GM12878 (cell line): ENCODE results near the gene LRRC39. TPM values are rescaled to one million over a fixed set of nuclear protein-coding genes. Genes with fewer than 3 reads are reported as not detected.

Experiments used
- E4F1 ChIP-seq: fragments of 450-650 bp; IDR thresholded peaks from 2 replicates; pipeline ENCODE4 v1.6.1; 2018; ENCODE audit warnings: borderline replicate concordance, mild to moderate bottlenecking; ENCODE audit not compliant: partially characterized antibody
- EZH2 ChIP-seq: IDR thresholded peaks from 2 replicates; pipeline ENCODE4 v1.6.1; 2012; ENCODE audit warnings: low read depth, mild to moderate bottlenecking, control low read depth, inconsistent platforms, low read length, borderline replicate concordance; ENCODE audit not compliant: control insufficient read depth
- NFYB ChIP-seq: IDR thresholded peaks from 2 replicates; pipeline ENCODE4 v1.6.1; 2011; ENCODE audit warnings: low read depth, mild to moderate bottlenecking, low read length, improper control_type of control experiment, moderate library complexity; ENCODE audit not compliant: insufficient read depth
- PKNOX1 ChIP-seq: fragments of 450-650 bp; IDR thresholded peaks from 2 replicates; pipeline ENCODE4 v1.6.1; 2016; ENCODE audit warnings: mild to moderate bottlenecking
- PRDM15 ChIP-seq: fragments of 450-650 bp; formaldehyde crosslinking; IDR thresholded peaks from 2 replicates; pipeline ENCODE4 v1.4.0; 2020; ENCODE audit warnings: mild to moderate bottlenecking, moderate library complexity
- ZNF274 ChIP-seq: IDR thresholded peaks from one replicate; pipeline ENCODE4 v1.8.0; 2011; ENCODE audit not compliant: insufficient read length, insufficient read depth
- ZNF384 ChIP-seq: IDR thresholded peaks from 2 replicates; pipeline ENCODE4 v1.6.1; 2012; ENCODE audit warnings: low read depth, mild to moderate bottlenecking, low read length, improper control_type of control experiment, borderline replicate concordance
- ZNF592 ChIP-seq: fragments of 450-650 bp; IDR thresholded peaks from 2 replicates; pipeline ENCODE4 v1.6.1; 2017; ENCODE audit warnings: mild to moderate bottlenecking, moderate library complexity
- ZZZ3 ChIP-seq: IDR thresholded peaks from 2 replicates; pipeline ENCODE4 v1.6.1; 2011; ENCODE audit warnings: low read depth; ENCODE audit not compliant: control insufficient read depth, insufficient read length
- polyA plus RNA-seq, 11 experiments: library from polyadenylated mRNA; depleted of rRNA in 4 of 11; unstranded in 6 of 11; stranded (reverse) in 5 of 11; fragments of >200 nt; fragmentation: Nextera tagmentation in 4 of 11; fragmentation: Illumina TruSeq in 1 of 11; extraction: Ambion mirVana in 4 of 11; extraction: Trizol in 1 of 11; gene quantifications; 1 replicate in 1 of 11; 2 replicates in 10 of 11; pipeline versions ENCODE4 v1.2.1 to v1.2.3, GENCODE V29; 2011 to 2016; ENCODE audit warnings: inconsistent platforms in 2 of 11, missing spikeins in 2 of 11, low read depth in 1 of 11
- total RNA-seq, 4 experiments: library from RNA; depleted of rRNA in 3 of 4; stranded (reverse); fragments of >200 nt in 3 of 4; fragmentation: Illumina TruSeq in 1 of 4; extraction: Trizol in 1 of 4; gene quantifications; 2 replicates each; pipeline versions ENCODE4 v1.2.1 to v1.2.3, GENCODE V29; 2013 to 2021
- TF ChIP-seq, protein P1 (sequence below): fragments of 450-650 bp; IDR thresholded peaks from 2 replicates; pipeline ENCODE4 v1.6.1; 2017; ENCODE audit warnings: antibody characterized with exemption, mild to moderate bottlenecking, moderate library complexity
- TF ChIP-seq, protein P2 (sequence below): IDR thresholded peaks from 2 replicates; pipeline ENCODE4 v1.6.1; 2012; ENCODE audit warnings: low read depth, low read length, improper control_type of control experiment

LRRC39 gene
- total and polyA plus RNA-seq, 10 of the 15 experiments (the other 5 are each of a cell fraction or from before 2014, with no cell fraction given): 0.23 to 1.1 (median 0.56) TPM

- TF ChIP-seq ZZZ3 (no peak), ZNF592 (peak; percentile 59; the same call in 1 of the 2 replicates), E4F1 (peak; percentile 92), PKNOX1 (no peak), NFYB (no peak), ZNF384 (no peak), PRDM15 (CRISPR knock-in tag) (no peak), ZNF274 (no peak), EZH2 (no peak)
- TF ChIP-seq, protein P1, sequence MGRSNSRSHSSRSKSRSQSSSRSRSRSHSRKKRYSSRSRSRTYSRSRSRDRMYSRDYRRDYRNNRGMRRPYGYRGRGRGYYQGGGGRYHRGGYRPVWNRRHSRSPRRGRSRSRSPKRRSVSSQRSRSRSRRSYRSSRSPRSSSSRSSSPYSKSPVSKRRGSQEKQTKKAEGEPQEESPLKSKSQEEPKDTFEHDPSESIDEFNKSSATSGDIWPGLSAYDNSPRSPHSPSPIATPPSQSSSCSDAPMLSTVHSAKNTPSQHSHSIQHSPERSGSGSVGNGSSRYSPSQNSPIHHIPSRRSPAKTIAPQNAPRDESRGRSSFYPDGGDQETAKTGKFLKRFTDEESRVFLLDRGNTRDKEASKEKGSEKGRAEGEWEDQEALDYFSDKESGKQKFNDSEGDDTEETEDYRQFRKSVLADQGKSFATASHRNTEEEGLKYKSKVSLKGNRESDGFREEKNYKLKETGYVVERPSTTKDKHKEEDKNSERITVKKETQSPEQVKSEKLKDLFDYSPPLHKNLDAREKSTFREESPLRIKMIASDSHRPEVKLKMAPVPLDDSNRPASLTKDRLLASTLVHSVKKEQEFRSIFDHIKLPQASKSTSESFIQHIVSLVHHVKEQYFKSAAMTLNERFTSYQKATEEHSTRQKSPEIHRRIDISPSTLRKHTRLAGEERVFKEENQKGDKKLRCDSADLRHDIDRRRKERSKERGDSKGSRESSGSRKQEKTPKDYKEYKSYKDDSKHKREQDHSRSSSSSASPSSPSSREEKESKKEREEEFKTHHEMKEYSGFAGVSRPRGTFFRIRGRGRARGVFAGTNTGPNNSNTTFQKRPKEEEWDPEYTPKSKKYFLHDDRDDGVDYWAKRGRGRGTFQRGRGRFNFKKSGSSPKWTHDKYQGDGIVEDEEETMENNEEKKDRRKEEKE: no peak
- TF ChIP-seq, protein P2, sequence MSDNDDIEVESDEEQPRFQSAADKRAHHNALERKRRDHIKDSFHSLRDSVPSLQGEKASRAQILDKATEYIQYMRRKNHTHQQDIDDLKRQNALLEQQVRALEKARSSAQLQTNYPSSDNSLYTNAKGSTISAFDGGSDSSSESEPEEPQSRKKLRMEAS: peak; percentile 96
Measured at GRCh38 chr1:100132566-100133477, 45.2 kb downstream of the LRRC39 start, which contains the start of the genes SASS6 and TRMT13 (continued).
